Caco-2 (cell line): ENCODE data around the gene GDF15. TPM values are rescaled to one million over a fixed set of nuclear protein-coding genes. Genes with fewer than 3 reads are reported as not detected.
"Not testable (repeated sequence)": the region's sequence is repeated elsewhere in the genome, so short reads cannot be mapped to it uniquely, and the experiment has no call there.

ENCODE experiments used
- BruUV-seq: library from RNA; stranded (reverse); fragments of 400-500 nt; replicated peaks from 2 replicates; lab custom pipeline; 2021; lab: Mats Ljungman, UMichigan
- CTCF ChIA-PET: fragments of 300-600 bp; sonication (Branson Sonifier 250); formaldehyde crosslinking; loops from one replicate; lab custom pipeline; 2022; ENCODE audit warnings: antibody characterized with exemption; lab: Charles Lee
- POLR2A ChIA-PET: fragments of 300-600 bp; sonication (Branson Sonifier 250); formaldehyde crosslinking; loops from one replicate; lab custom pipeline; 2022; ENCODE audit warnings: antibody characterized with exemption; lab: Charles Lee
- DNase-seq, 2 experiments: peaks; one replicate each; pipeline versions ENCODE4 v3.0.0 to v3.0.0-alpha.2; 2020 to 2022
- H3K27me3 ChIP-seq: replicated peaks from 2 replicates; pipeline ENCODE4 v1.6.0; 2011; ENCODE audit warnings: low read length; ENCODE audit not compliant: control insufficient read depth, insufficient read depth
- H3K36me3 ChIP-seq: 2 replicates; pipeline ENCODE4 v1.5.1; 2011; ENCODE audit warnings: low read length; ENCODE audit not compliant: control insufficient read depth, insufficient read depth
- H3K4me1 ChIP-seq: fragments of 250-450 bp; sonication (Bioruptor Pico); 2 replicates; pipeline ENCODE4 v1.5.1; 2020; ENCODE audit warnings: mild to moderate bottlenecking
- H3K4me3 ChIP-seq: 2 replicates; pipeline ENCODE4 v1.5.1; 2011; ENCODE audit warnings: low read depth, mild to moderate bottlenecking, control low read depth, low read length
- H3K9me3 ChIP-seq: fragments of 250-450 bp; sonication (Bioruptor Pico); 2 replicates; pipeline ENCODE4 v1.5.1; 2020; ENCODE audit warnings: mild to moderate bottlenecking, moderate library complexity
- H3K27ac Mint-ChIP-seq: one replicate; pipeline ENCODE4 v1.8.0; 2022; ENCODE audit warnings: mixed read lengths; ENCODE audit not compliant: unreplicated experiment
- H3K27me3 Mint-ChIP-seq: one replicate; pipeline ENCODE4 v1.8.0; 2022; ENCODE audit warnings: mixed read lengths; ENCODE audit not compliant: insufficient read depth, unreplicated experiment
- H3K36me3 Mint-ChIP-seq: one replicate; pipeline ENCODE4 v1.8.0; 2022; ENCODE audit warnings: mild to moderate bottlenecking, mixed read lengths; ENCODE audit not compliant: insufficient read depth, unreplicated experiment
- H3K4me1 Mint-ChIP-seq: one replicate; pipeline ENCODE4 v1.8.0; 2022; ENCODE audit warnings: low read depth, mixed read lengths; ENCODE audit not compliant: unreplicated experiment
- H3K4me3 Mint-ChIP-seq: one replicate; pipeline ENCODE4 v1.8.0; 2022; ENCODE audit warnings: mild to moderate bottlenecking, moderate library complexity, mixed read lengths; ENCODE audit not compliant: unreplicated experiment
- H3K9me3 Mint-ChIP-seq: one replicate; pipeline ENCODE4 v1.8.0; 2022; ENCODE audit warnings: mixed read lengths; ENCODE audit not compliant: unreplicated experiment
- CTCF ChIP-seq, 2 experiments: fragments of 200-600 bp in 1 of 2; IDR thresholded peaks; 1 replicate in 1 of 2; 2 replicates in 1 of 2; pipeline versions ENCODE4 v1.5.1 to v1.8.0; 2011 to 2022; ENCODE audit warnings: antibody characterized with exemption in 1 of 2, control low read depth in 1 of 2, inconsistent platforms in 1 of 2, low read depth in 1 of 2, low read length in 1 of 2, mild to moderate bottlenecking in 1 of 2, moderate library complexity in 1 of 2; ENCODE audit not compliant: insufficient read depth in 1 of 2, severe bottlenecking in 1 of 2, unreplicated experiment in 1 of 2
- intact Hi-C: fragments of 100-400 bp; cut with micrococcal nuclease; formaldehyde crosslinking; loops from one replicate; pipeline ENCODE4 v1.10.0; 2022; ENCODE audit not compliant: unreplicated experiment
- total RNA-seq: library from RNA; stranded (reverse); gene quantifications from 2 replicates; pipeline ENCODE4 v1.2.3, GENCODE V29; 2022

Gene GDF15
- total RNA-seq, 1 experiment from 2014 or later = 56.1 TPM

- peaks cover 2% of the 10 kb centered on the region; the same call in 1 of the 2 replicates for H3K36me3 ChIP-seq
- H3K9me3 Mint-ChIP-seq = no peaks in the 10 kb centered on the region
- H3K27me3 ChIP-seq = no peaks in the 10 kb centered on the region
- no peaks in the 10 kb centered on the region for H3K4me1 ChIP-seq
- no peak overlapping the region for H3K27ac Mint-ChIP-seq
- no peaks in the 10 kb centered on the region for H3K9me3 ChIP-seq
- H3K4me3 ChIP-seq = no peak overlapping the region
- intact Hi-C loops = no loop called here
- peaks cover 14% of the 10 kb centered on the region for H3K4me1 Mint-ChIP-seq
- H3K4me3 Mint-ChIP-seq = no peak overlapping the region
- no peaks in the 10 kb centered on the region for H3K27me3 Mint-ChIP-seq
- ChIA-PET POLR2A (no interaction called here), CTCF (interaction anchor here (0.6 to 2.3 kb wide), 4 partner anchors 35 to 534 kb away, joined by 3 to 14 read pairs (median 4); partner anchors contain the start of gene GDF15)
- H3K36me3 Mint-ChIP-seq = peaks cover 12% of the 10 kb centered on the region
- DNase-seq = no peak
- TF ChIP-seq CTCF (IDR thresholded peaks at IDR 0.05; ENCODE audit: insufficient read depth in 1 of 2, low read depth in 1 of 2, low read length in 1 of 2, severe bottlenecking in 1 of 2, unreplicated experiment in 1 of 2) = no peak
- TSS peak; percentile 27 for BruUV-seq
These were observed 35.5 kb upstream of the GDF15 start for GRCh38 chr19:18350490-18350889.

- Histone ChIP-seq H3K36me3 (peaks cover 7% of the 10 kb centered on the region), H3K9me3 (no peaks in the 10 kb centered on the region), H3K27me3 (no peaks in the 10 kb centered on the region), H3K4me1 (no peaks in the 10 kb centered on the region), H3K4me3 (no peak overlapping the region)
- DNase-seq = no peak
- Mint-ChIP-seq H3K36me3 (peaks cover 18% of the 10 kb centered on the region), H3K27ac (no peak overlapping the region), H3K4me1 (peaks cover 8% of the 10 kb centered on the region), H3K27me3 (no peaks in the 10 kb centered on the region), H3K9me3 (no peaks in the 10 kb centered on the region), H3K4me3 (no peak overlapping the region)
- no peak for TF ChIP-seq CTCF (IDR thresholded peaks at IDR 0.05; ENCODE audit: insufficient read depth in 1 of 2, low read depth in 1 of 2, low read length in 1 of 2, severe bottlenecking in 1 of 2, unreplicated experiment in 1 of 2)
- intact Hi-C loops = no loop called here
- CTCF ChIA-PET = no interaction called here
- no TSS peak for BruUV-seq
- POLR2A ChIA-PET = no interaction called here
These were observed 34.4 kb upstream of the GDF15 start for GRCh38 chr19:18351544-18351943.

- ChIA-PET CTCF (no interaction called here), POLR2A (no interaction called here)
- H3K36me3 Mint-ChIP-seq = peaks cover 29% of the 10 kb centered on the region
- H3K4me1 ChIP-seq = no peaks in the 10 kb centered on the region
- TF ChIP-seq CTCF (IDR thresholded peaks at IDR 0.05; ENCODE audit: insufficient read depth in 1 of 2, low read depth in 1 of 2, low read length in 1 of 2, severe bottlenecking in 1 of 2, unreplicated experiment in 1 of 2) = no peak
- H3K9me3 Mint-ChIP-seq = no peaks in the 10 kb centered on the region
- H3K27ac Mint-ChIP-seq = no peak overlapping the region
- no peak overlapping the region for H3K4me3 ChIP-seq
- no peaks in the 10 kb centered on the region for H3K27me3 Mint-ChIP-seq
- no peaks in the 10 kb centered on the region for H3K27me3 ChIP-seq
- no peaks in the 10 kb centered on the region for H3K9me3 ChIP-seq
- H3K36me3 ChIP-seq = peaks cover 10% of the 10 kb centered on the region
- BruUV-seq = no TSS peak
- no peak for DNase-seq
- no peaks in the 10 kb centered on the region for H3K4me1 Mint-ChIP-seq
- intact Hi-C loops = no loop called here
- H3K4me3 Mint-ChIP-seq = no peak overlapping the region
These were observed 32.5 kb upstream of the GDF15 start for GRCh38 chr19:18353378-18354005.

- BruUV-seq, DNase-seq, H3K4me1 ChIP-seq, H3K4me3 ChIP-seq, H3K9me3 Mint-ChIP-seq, CTCF ChIA-PET, H3K4me1 Mint-ChIP-seq, H3K9me3 ChIP-seq, H3K4me3 Mint-ChIP-seq, POLR2A ChIA-PET, intact Hi-C loops, H3K27me3 ChIP-seq, H3K27me3 Mint-ChIP-seq, H3K27ac Mint-ChIP-seq: not testable (repeated sequence)
- peaks cover 39% of the 10 kb centered on the region for H3K36me3 Mint-ChIP-seq
- peaks cover 10% of the 10 kb centered on the region for H3K36me3 ChIP-seq
These were observed 31.2 kb upstream of the GDF15 start for GRCh38 chr19:18354743-18355142.
